ENCODE data around the gene TMEM255B. TPM values are rescaled to one million over a fixed set of nuclear protein-coding genes. Genes with fewer than 3 reads are reported as not detected.

Gene TMEM255B
- total RNA-seq, 1 donor from 2014 or later: 0.26 TPM

DNA sequence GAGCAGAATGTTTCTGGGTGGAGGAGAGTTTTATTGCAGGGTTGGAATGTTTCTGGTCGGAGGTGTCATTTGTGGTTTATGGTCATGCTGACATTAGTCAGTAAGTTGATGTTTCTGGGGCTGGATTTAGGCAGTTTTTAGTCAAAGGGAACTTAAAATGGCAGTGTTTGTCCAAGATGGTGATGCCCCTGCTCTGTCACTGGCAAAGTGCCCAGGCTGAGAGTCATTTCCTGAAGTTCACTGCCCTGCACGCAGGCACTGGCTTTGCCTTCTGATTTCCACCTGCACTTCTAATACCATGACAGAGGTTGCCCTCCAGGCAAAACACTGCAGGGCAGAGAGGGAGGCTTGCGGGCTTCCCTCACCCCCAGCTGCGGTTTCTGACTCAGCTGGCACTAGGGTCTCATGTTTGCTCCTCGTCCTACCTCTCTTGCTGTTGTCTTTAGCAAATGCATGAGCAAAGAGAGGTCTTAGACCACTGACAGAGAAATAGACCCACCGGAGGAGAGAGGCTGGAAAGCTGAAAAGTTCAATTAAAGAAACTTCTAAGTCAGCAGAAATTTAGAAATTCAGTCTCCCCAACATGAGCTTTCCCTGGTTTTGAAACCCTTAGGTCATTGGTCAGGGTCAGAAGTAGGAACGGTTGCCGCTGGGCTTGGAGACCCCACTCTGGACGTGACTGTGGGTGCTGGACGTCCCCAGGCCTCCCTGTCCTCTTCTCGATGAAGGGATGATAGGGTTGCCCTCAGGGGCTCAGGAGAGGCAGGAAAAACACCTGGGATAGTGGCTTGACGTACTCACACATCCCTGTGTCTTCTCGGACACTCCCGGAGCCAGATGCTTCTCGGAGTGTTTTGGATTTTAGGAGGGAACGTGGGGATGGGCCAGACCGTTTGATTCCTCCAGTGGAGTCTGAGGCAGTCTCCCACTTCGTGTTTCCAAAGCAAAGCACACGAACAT lies 26.3 kb downstream of the TMEM255B start:
- H3K4me3 Mint-ChIP-seq: no peak overlapping the region

GRCh38 chr13:113786262-113786841 lies 27.3 kb downstream of the TMEM255B start:
- no peak for DNase-seq (ENCODE audit: low spot score)
- Mint-ChIP-seq H3K4me1 (no peaks in the 10 kb centered on the region), H3K9me3 (peaks cover 2% of the 10 kb centered on the region), H3K4me3 (no peak overlapping the region), H3K27ac (no peak overlapping the region), H3K27me3 (ENCODE audit: insufficient read depth, low read depth) (no peaks in the 10 kb centered on the region), H3K36me3 (no peaks in the 10 kb centered on the region)
- H3K4me2 ChIP-seq: no peak overlapping the region
- no peaks in the 10 kb centered on the region for H3K79me2 ChIP-seq (ENCODE audit: low read depth)
- no peak overlapping the region for H3K4me3 ChIP-seq
- no peaks in the 10 kb centered on the region for H3K27me3 ChIP-seq
- H3K4me1 ChIP-seq: no peaks in the 10 kb centered on the region
- no peak overlapping the region for H3K27ac ChIP-seq
- H3K9me3 ChIP-seq (ENCODE audit: low read depth): no peaks in the 10 kb centered on the region
- no peaks in the 10 kb centered on the region for H3K36me3 ChIP-seq
- TF ChIP-seq, protein P1, sequence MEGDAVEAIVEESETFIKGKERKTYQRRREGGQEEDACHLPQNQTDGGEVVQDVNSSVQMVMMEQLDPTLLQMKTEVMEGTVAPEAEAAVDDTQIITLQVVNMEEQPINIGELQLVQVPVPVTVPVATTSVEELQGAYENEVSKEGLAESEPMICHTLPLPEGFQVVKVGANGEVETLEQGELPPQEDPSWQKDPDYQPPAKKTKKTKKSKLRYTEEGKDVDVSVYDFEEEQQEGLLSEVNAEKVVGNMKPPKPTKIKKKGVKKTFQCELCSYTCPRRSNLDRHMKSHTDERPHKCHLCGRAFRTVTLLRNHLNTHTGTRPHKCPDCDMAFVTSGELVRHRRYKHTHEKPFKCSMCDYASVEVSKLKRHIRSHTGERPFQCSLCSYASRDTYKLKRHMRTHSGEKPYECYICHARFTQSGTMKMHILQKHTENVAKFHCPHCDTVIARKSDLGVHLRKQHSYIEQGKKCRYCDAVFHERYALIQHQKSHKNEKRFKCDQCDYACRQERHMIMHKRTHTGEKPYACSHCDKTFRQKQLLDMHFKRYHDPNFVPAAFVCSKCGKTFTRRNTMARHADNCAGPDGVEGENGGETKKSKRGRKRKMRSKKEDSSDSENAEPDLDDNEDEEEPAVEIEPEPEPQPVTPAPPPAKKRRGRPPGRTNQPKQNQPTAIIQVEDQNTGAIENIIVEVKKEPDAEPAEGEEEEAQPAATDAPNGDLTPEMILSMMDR (IDR thresholded peaks at IDR 0.05): no peak
- no peak for TF ChIP-seq EZH2phosphoT487 (IDR thresholded peaks at IDR 0.05)
- no peak for TF ChIP-seq EZH2 (IDR thresholded peaks at IDR 0.05)
- no peak overlapping the region for H3K9ac ChIP-seq
- no peak overlapping the region for H2AFZ ChIP-seq (replicated peaks)
- H3F3A ChIP-seq (ENCODE audit: low read depth): no peaks in the 10 kb centered on the region
- H4K20me1 ChIP-seq (ENCODE audit: low read depth): no peaks in the 10 kb centered on the region

More for the DNA sequence above, 26.3 kb downstream of the TMEM255B start:
- no peak overlapping the region for H3K4me2 ChIP-seq
- no peak overlapping the region for H3K9ac ChIP-seq
- no peaks in the 10 kb centered on the region for H4K20me1 ChIP-seq (ENCODE audit: low read depth)
- H3K27ac ChIP-seq: no peak overlapping the region
- Mint-ChIP-seq H3K9me3 (peaks cover 2% of the 10 kb centered on the region), H3K36me3 (no peaks in the 10 kb centered on the region), H3K4me1 (no peaks in the 10 kb centered on the region), H3K27ac (no peak overlapping the region), H3K27me3 (ENCODE audit: insufficient read depth, low read depth) (no peaks in the 10 kb centered on the region)
- no peaks in the 10 kb centered on the region for H3F3A ChIP-seq (ENCODE audit: low read depth)
- no peaks in the 10 kb centered on the region for H3K36me3 ChIP-seq
- no peak overlapping the region for H2AFZ ChIP-seq (replicated peaks)
- H3K79me2 ChIP-seq (ENCODE audit: low read depth): no peaks in the 10 kb centered on the region
- DNase-seq (ENCODE audit: low spot score): no peak
- no peak overlapping the region for H3K4me3 ChIP-seq
- H3K27me3 ChIP-seq: no peaks in the 10 kb centered on the region
- TF ChIP-seq EZH2phosphoT487 (IDR thresholded peaks at IDR 0.05): no peak
- no peak for TF ChIP-seq EZH2 (IDR thresholded peaks at IDR 0.05)
- TF ChIP-seq, protein P1 (IDR thresholded peaks at IDR 0.05): no peak
- H3K4me1 ChIP-seq: no peaks in the 10 kb centered on the region
- H3K9me3 ChIP-seq (ENCODE audit: low read depth): no peaks in the 10 kb centered on the region

DNA sequence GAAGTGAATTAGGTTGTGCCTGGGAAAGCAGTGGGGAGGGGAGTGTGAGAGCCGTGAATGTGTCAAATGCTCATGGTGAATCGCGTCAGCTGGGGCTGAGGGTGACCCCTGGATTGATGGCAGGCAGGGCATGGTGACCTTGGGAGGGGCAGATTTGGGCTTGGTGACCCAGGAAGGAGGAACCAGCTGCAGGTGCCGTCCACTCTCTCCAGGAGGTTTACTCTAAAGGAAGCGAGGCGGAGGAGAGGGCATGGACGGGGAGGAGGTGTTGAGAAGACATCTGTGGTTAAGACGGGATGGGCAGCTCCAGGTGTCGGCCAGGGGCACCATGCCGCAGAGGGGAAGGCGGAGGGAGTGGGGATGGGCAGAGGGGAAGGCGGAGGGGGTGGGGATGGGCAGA lies 28.7 kb downstream of the TMEM255B start:
- TF ChIP-seq, protein P1 (IDR thresholded peaks at IDR 0.05): no peak
- no peak for TF ChIP-seq EZH2 (IDR thresholded peaks at IDR 0.05)
- no peak for TF ChIP-seq EZH2phosphoT487 (IDR thresholded peaks at IDR 0.05)
- H3K4me2 ChIP-seq: no peak overlapping the region
- Mint-ChIP-seq H3K27ac (no peak overlapping the region), H3K4me1 (no peaks in the 10 kb centered on the region), H3K4me3 (no peak overlapping the region), H3K9me3 (peaks cover 2% of the 10 kb centered on the region), H3K36me3 (no peaks in the 10 kb centered on the region), H3K27me3 (ENCODE audit: insufficient read depth, low read depth) (no peaks in the 10 kb centered on the region)
- no peak overlapping the region for H3K9ac ChIP-seq
- no peaks in the 10 kb centered on the region for H3K27me3 ChIP-seq
- H3K27ac ChIP-seq: no peak overlapping the region
- DNase-seq (ENCODE audit: low spot score): no peak
- H3K9me3 ChIP-seq (ENCODE audit: low read depth): no peaks in the 10 kb centered on the region
- H3F3A ChIP-seq (ENCODE audit: low read depth): no peaks in the 10 kb centered on the region
- no peak overlapping the region for H2AFZ ChIP-seq (replicated peaks)
- no peak overlapping the region for H3K4me3 ChIP-seq
- no peaks in the 10 kb centered on the region for H3K79me2 ChIP-seq (ENCODE audit: low read depth)
- H4K20me1 ChIP-seq (ENCODE audit: low read depth): no peaks in the 10 kb centered on the region
- H3K4me1 ChIP-seq: no peaks in the 10 kb centered on the region
- no peaks in the 10 kb centered on the region for H3K36me3 ChIP-seq

Data from neural progenitor cell (in vitro differentiated cells).